ENCODE data around the gene HSD3B1.
"Not testable (repeated sequence)": the region's sequence is repeated elsewhere in the genome, so short reads cannot be mapped to it uniquely, and the experiment has no call there.

HSD3B1 gene

DNA sequence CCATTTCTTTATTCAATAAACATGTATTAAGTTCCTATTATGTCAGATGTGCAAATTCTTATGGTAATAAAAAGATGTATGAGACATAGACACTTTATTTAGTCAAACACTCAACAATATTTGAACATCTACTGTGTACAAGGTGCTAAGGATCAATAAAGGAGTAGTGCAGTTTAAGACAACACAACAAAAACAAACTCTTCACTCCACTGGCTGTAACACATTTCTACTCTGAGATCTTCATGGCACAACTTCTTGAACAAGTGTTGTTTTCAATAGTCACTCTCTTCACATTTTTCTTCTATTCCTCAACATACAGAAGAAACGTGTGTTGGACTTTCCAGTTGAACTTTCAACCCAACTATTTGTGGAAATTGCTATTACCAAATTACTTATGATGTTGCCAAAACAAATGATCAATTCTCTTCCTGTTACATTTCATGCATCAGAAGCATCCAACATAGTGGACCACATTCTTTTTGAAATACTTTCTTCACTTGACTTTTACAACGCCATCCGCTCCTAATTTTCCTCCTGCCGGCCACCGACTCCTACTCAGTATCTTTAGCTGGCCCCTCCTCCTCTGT is 25.4 kb downstream of the HSD3B1 start:
- Mint-ChIP-seq H3K27ac (no peak overlapping the region), H3K27me3 (peaks cover 13% of the 10 kb centered on the region), H3K9me3 (no peaks in the 10 kb centered on the region), H3K4me1 (ENCODE audit: low read depth) (no peaks in the 10 kb centered on the region), H3K36me3 (ENCODE audit: low read depth) (no peaks in the 10 kb centered on the region), H3K4me3 (no peak overlapping the region)

GRCh38 chr1:119535381-119535780 is 28.4 kb downstream of the HSD3B1 start:
- no peak overlapping the region for H3K27ac Mint-ChIP-seq
- H3K4me3 Mint-ChIP-seq = no peak overlapping the region
- peaks cover 10% of the 10 kb centered on the region for H3K27me3 Mint-ChIP-seq
- no peaks in the 10 kb centered on the region for H3K36me3 Mint-ChIP-seq (ENCODE audit: low read depth)
- H3K4me1 Mint-ChIP-seq (ENCODE audit: low read depth) = no peaks in the 10 kb centered on the region
- H3K9me3 Mint-ChIP-seq = no peaks in the 10 kb centered on the region

DNA sequence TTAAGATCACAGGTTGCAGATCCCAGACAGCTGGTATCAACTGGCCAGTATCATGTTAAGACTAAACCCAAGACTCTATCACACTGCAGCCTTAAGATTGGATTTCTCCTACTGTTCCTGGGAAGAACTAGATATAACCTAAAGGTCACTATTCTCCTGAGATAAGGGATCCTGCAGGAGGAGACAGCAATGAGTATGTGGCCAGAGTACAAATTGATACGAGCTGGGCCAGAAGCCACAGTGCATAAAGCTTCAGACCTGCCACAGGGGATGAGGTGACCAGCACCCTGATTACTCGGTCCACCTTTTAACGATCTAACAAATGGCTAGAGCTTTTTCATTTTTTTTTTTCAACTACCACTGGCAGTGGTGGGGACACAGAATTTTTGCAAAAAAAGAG is 31.0 kb downstream of the HSD3B1 start:
- Mint-ChIP-seq H3K27me3 (peaks cover 4% of the 10 kb centered on the region), H3K4me3 (no peak overlapping the region), H3K4me1 (ENCODE audit: low read depth) (no peaks in the 10 kb centered on the region), H3K36me3 (ENCODE audit: low read depth) (no peaks in the 10 kb centered on the region), H3K27ac (no peak overlapping the region), H3K9me3 (no peaks in the 10 kb centered on the region)

- H3K27ac Mint-ChIP-seq = no peak overlapping the region
- H3K4me1 Mint-ChIP-seq (ENCODE audit: low read depth) = no peaks in the 10 kb centered on the region
- H3K4me3 Mint-ChIP-seq = no peak overlapping the region
- no peaks in the 10 kb centered on the region for H3K9me3 Mint-ChIP-seq
- H3K27me3 Mint-ChIP-seq = peaks cover 4% of the 10 kb centered on the region
- no peaks in the 10 kb centered on the region for H3K36me3 Mint-ChIP-seq (ENCODE audit: low read depth)
Observed at GRCh38 chr1:119539636-119540035, 32.6 kb downstream of the HSD3B1 start.

DNA sequence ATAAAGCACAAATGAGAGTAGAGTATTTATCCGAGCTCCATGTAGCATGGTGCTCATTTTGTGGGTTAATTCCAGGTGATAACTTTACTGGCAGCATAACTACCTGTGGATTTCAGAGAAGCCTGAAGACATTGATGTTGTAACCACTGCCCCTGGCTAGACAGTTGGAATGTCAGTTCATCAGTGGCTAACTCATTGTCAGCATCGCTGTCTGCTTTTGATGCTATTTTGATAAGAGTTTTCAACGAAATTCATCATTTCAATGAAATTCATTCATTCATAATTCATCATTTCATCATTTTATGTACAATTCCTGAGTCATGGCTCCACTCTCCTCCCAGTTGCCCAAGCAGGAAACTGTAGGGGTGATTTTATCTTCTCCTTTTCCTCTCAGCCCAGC is 34.4 kb downstream of the HSD3B1 start:
- no peak overlapping the region for H3K4me3 Mint-ChIP-seq
- no peak overlapping the region for H3K27ac Mint-ChIP-seq
- H3K4me1 Mint-ChIP-seq (ENCODE audit: low read depth) = no peaks in the 10 kb centered on the region
- H3K36me3 Mint-ChIP-seq (ENCODE audit: low read depth) = no peaks in the 10 kb centered on the region
- H3K9me3 Mint-ChIP-seq = no peaks in the 10 kb centered on the region
- H3K27me3 Mint-ChIP-seq = peaks cover 4% of the 10 kb centered on the region

DNA sequence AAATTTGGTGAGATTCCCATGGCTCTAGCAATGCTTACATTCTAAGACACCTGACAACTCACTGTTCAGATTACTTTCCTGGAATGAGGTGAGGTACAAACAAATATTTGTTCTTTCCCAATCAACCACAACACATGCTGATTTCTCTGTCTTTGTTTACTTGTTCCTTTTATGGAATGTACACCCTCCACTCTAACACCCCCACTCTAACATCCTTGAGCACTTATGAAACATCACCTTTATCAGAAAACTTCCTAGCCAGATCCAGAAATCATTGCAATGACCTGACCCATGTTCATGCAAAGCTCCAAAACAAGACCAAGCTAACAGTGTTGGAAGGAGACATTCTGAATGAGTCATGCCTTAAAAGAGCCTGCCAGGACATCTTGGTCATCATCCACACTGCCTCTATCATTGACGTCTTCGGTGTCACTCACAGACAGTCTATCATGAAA is 35.5 kb downstream of the HSD3B1 start:
- H3K27ac Mint-ChIP-seq = no peak overlapping the region
- H3K4me1 Mint-ChIP-seq (ENCODE audit: low read depth) = no peaks in the 10 kb centered on the region
- no peaks in the 10 kb centered on the region for H3K9me3 Mint-ChIP-seq
- H3K36me3 Mint-ChIP-seq (ENCODE audit: low read depth) = no peaks in the 10 kb centered on the region
- H3K27me3 Mint-ChIP-seq = peaks cover 4% of the 10 kb centered on the region
- H3K4me3 Mint-ChIP-seq = no peak overlapping the region

DNA sequence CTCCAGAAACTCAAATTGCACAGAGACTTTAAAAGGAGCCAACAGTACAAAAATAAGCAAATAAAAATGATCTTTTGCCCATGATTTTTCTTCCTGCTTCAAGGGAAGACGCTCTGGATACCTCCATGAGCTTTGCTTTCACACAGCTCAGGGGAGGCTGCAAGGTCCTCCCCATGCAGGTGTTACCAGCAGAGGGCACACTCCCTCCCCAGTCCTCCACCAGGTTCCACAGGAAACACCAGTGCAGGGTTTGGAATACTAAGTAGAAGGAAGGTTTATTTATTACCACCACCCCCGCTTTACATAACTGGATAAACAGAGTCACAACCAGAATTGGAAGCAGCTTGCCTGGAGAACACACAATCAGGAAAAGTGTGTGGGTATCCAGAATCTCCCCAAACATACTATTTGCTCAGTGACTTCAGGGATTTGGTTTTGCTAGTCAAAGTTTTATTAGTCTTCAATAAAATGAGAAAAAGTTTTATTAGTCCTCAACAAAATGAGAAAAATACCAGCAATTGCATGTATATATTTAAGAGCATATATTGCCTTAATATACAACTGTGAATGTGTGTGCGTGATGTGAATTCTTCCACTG is 37.3 kb downstream of the HSD3B1 start:
- Mint-ChIP-seq H3K27ac (no peak overlapping the region), H3K4me3 (no peak overlapping the region), H3K36me3 (ENCODE audit: low read depth) (no peaks in the 10 kb centered on the region), H3K4me1 (ENCODE audit: low read depth) (no peaks in the 10 kb centered on the region), H3K27me3 (peaks cover 4% of the 10 kb centered on the region), H3K9me3 (no peaks in the 10 kb centered on the region)

DNA sequence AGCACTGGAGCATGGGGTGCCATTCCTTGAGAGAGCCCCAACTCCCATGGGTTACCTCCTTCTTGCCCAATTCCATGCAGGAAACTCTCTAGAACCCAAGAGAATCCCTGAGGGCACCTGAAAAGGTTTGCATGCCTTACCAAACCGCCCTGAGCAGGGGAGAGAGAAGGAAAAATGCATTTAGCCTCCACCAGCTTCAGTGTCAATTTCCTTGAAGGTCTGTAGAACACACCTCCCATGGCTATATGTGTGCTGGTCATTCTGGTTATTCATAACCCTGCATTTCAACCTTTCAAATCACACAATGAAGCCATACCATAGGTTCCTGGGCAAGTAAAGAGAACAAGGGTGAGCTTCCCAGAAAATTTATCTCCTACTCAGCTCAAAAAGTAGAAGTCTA is 39.6 kb downstream of the HSD3B1 start:
- Mint-ChIP-seq H3K27ac (no peak overlapping the region), H3K36me3 (ENCODE audit: low read depth) (no peaks in the 10 kb centered on the region), H3K4me1 (ENCODE audit: low read depth) (no peaks in the 10 kb centered on the region), H3K9me3 (no peaks in the 10 kb centered on the region), H3K4me3 (no peak overlapping the region), H3K27me3 (peaks cover 4% of the 10 kb centered on the region)

DNA sequence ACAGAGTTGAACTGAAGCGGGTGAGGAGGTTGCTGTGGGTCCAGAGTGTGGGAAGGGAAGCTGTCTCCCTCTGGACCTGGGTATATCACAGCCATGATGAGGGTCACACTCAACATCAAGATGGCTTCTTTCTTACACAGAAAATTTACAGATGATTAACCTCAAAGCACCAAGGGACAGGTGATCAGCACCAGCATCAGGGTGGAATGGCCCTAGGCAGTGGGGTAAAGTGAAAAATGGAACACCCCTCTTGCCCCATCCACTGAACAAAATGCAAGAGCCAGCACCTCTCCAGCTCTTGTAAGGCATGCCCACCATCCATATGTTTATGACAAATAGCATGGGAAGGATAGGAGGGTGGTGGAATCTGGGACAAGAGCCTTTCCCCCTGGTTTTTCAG is 40.3 kb downstream of the HSD3B1 start:
- Mint-ChIP-seq H3K4me1 (ENCODE audit: low read depth) (no peaks in the 10 kb centered on the region), H3K9me3 (no peaks in the 10 kb centered on the region), H3K36me3 (ENCODE audit: low read depth) (no peaks in the 10 kb centered on the region), H3K4me3 (no peak overlapping the region), H3K27me3 (peaks cover 4% of the 10 kb centered on the region), H3K27ac (no peak overlapping the region)

DNA sequence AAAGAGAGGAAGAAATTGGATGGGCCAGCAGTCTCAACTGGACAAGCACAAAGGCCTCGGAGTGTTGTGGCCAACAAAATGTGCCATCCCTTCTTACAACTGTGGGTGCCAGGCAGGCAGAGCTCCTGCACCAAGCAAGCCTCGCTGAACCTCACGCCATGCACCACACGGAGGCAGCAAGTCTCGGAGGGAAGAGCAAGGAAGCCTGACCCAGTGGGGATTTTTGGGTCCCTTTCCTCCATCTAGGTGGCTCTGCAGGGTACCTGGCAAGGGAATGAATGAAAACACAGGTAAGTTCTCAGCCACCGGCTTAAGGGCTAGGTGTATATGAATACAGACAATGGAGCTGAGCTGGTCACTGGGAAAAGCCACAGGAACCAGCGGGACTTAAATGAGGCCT is 40.8 kb downstream of the HSD3B1 start:
- H3K4me1 Mint-ChIP-seq (ENCODE audit: low read depth) = no peaks in the 10 kb centered on the region
- H3K27ac Mint-ChIP-seq = no peak overlapping the region
- H3K27me3 Mint-ChIP-seq = peaks cover under 1% of the 10 kb centered on the region
- H3K4me3 Mint-ChIP-seq = no peak overlapping the region
- H3K9me3 Mint-ChIP-seq = no peaks in the 10 kb centered on the region
- no peaks in the 10 kb centered on the region for H3K36me3 Mint-ChIP-seq (ENCODE audit: low read depth)

GRCh38 chr1:119549719-119550132 is 42.7 kb downstream of the HSD3B1 start:
- Mint-ChIP-seq H3K9me3 (no peaks in the 10 kb centered on the region), H3K4me3 (no peak overlapping the region), H3K4me1 (ENCODE audit: low read depth) (no peaks in the 10 kb centered on the region), H3K27me3 (no peaks in the 10 kb centered on the region), H3K27ac (no peak overlapping the region), H3K36me3 (ENCODE audit: low read depth) (no peaks in the 10 kb centered on the region)

GRCh38 chr1:119550381-119550780 is 43.4 kb downstream of the HSD3B1 start:
- Mint-ChIP-seq H3K36me3 (ENCODE audit: low read depth) (no peaks in the 10 kb centered on the region), H3K9me3 (no peaks in the 10 kb centered on the region), H3K27me3 (no peaks in the 10 kb centered on the region), H3K4me1 (ENCODE audit: low read depth) (no peaks in the 10 kb centered on the region), H3K27ac (no peak overlapping the region), H3K4me3 (no peak overlapping the region)

GRCh38 chr1:119551218-119551617 is 44.2 kb downstream of the HSD3B1 start:
- H3K4me3 Mint-ChIP-seq = no peak overlapping the region
- H3K9me3 Mint-ChIP-seq = no peaks in the 10 kb centered on the region
- no peak overlapping the region for H3K27ac Mint-ChIP-seq
- no peaks in the 10 kb centered on the region for H3K36me3 Mint-ChIP-seq (ENCODE audit: low read depth)
- H3K27me3 Mint-ChIP-seq = no peaks in the 10 kb centered on the region
- H3K4me1 Mint-ChIP-seq (ENCODE audit: low read depth) = no peaks in the 10 kb centered on the region

GRCh38 chr1:119552656-119553055 is 45.6 kb downstream of the HSD3B1 start:
- H3K4me3 Mint-ChIP-seq, H3K27me3 Mint-ChIP-seq: not testable (repeated sequence)

DNA sequence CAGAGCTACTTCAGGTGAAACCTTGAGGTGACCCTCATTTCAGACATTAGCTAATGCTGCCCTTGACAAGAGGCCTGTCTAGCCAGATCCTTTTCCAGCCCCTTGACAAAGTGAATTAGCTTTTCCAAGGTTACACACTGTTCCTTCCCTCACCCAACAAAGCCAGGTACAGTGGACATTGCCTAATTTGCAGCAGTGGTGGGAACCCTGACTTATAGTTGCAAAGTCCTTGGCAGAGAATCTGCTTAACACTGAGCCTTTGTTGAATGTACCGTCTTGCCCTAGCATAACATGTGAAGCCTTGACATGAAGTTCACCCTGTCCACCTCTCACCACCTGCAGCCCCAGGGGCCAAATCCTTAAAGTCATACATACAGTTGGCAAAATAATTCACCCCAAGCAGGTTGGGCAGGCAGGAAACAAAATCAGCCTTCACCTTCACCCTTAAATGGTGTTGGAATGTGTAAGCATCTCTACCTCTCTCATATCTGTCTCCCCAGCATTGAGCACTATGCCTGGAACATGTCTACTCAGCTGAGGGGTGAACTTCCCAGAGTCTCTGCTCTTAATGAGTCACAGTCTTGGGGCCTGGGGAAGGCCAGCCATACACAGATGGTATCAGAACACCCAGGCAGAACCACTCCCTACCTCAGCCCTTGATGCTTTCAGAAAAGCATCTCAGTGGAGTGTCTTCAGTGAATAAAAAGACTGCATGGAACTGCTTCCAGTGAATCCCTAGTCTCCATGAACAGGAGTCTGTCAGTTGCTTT is 46.5 kb downstream of the HSD3B1 start:
- not testable (repeated sequence) for H3K27me3 Mint-ChIP-seq; H3K4me3 Mint-ChIP-seq; H3K4me1 Mint-ChIP-seq (ENCODE audit: low read depth); H3K9me3 Mint-ChIP-seq; H3K36me3 Mint-ChIP-seq (ENCODE audit: low read depth); H3K27ac Mint-ChIP-seq

More at GRCh38 chr1:119552656-119553055, 45.6 kb downstream of the HSD3B1 start:
- not testable (repeated sequence) for H3K36me3 Mint-ChIP-seq (ENCODE audit: low read depth); H3K4me1 Mint-ChIP-seq (ENCODE audit: low read depth); H3K9me3 Mint-ChIP-seq; H3K27ac Mint-ChIP-seq

All from stimulated activated naive CD8-positive, alpha-beta T cell treated with anti-CD3 and anti-CD28 coated beads, Interleukin-15, Interleukin-2, amounts not matched to agents 100 ng/mL and 50 ng/mL, for 24 hours (primary cell).